SU-DHL-6 (cell line): ENCODE measurements around the gene PTPN1.

Experiments used
- H2AFZ ChIP-seq: fragments of 200-600 bp; sonication (generic); 2 replicates; pipeline ENCODE4 v1.6.1; 2014; ENCODE audit warnings: low read depth, mild to moderate bottlenecking, moderate library complexity, mixed read lengths, antibody characterized with exemption, low read length; ENCODE audit not compliant: severe bottlenecking
- H3F3A ChIP-seq: fragments of 200-600 bp; shearing (Covaris generic); 2 replicates; pipeline ENCODE4 v1.6.0; 2016; ENCODE audit warnings: antibody characterized with exemption, mild to moderate bottlenecking; ENCODE audit not compliant: insufficient read depth
- H3K27ac ChIP-seq: fragments of 200-600 bp; sonication (generic); 2 replicates; pipeline ENCODE4 v1.5.1; 2016; ENCODE audit warnings: low read depth, mild to moderate bottlenecking, low read length, moderate library complexity, mixed read lengths
- H3K27me3 ChIP-seq: fragments of 200-600 bp; sonication (generic), shearing (Covaris generic); 2 replicates; pipeline ENCODE4 v1.6.0; 2014; ENCODE audit warnings: mild to moderate bottlenecking, low read length
- H3K36me3 ChIP-seq: fragments of 200-600 bp; sonication (generic); 2 replicates; pipeline ENCODE4 v1.6.1; 2014; ENCODE audit warnings: mild to moderate bottlenecking, low read length, mixed read lengths
- H3K4me2 ChIP-seq: fragments of 300-600, 200-600 bp; shearing (Covaris generic), sonication (generic); 2 replicates; pipeline ENCODE4 v1.6.0; 2014; ENCODE audit warnings: low read length, low read depth, mild to moderate bottlenecking; ENCODE audit not compliant: poor library complexity, severe bottlenecking
- H3K4me3 ChIP-seq: fragments of 200-600 bp; sonication (generic); 2 replicates; pipeline ENCODE4 v1.5.1; 2014; ENCODE audit warnings: antibody characterized with exemption, low read length, mild to moderate bottlenecking, mixed read lengths; ENCODE audit not compliant: insufficient read depth, poor library complexity, severe bottlenecking
- H3K79me2 ChIP-seq: fragments of 200-600 bp; sonication (generic); 2 replicates; pipeline ENCODE4 v1.6.1; 2014; ENCODE audit warnings: mild to moderate bottlenecking, low read length, moderate library complexity; ENCODE audit not compliant: insufficient read depth
- H3K9ac ChIP-seq: fragments of 200-600 bp; sonication (generic); 2 replicates; pipeline ENCODE4 v1.7.0; 2014; ENCODE audit warnings: mild to moderate bottlenecking, low read length
- H3K9me2 ChIP-seq: fragments of 200-600 bp; sonication (generic); replicated peaks from 2 replicates; pipeline ENCODE4 v1.6.1; 2014; ENCODE audit warnings: low read length; ENCODE audit not compliant: insufficient read depth
- H3K9me3 ChIP-seq: fragments of 200-600 bp; sonication (generic); 2 replicates; pipeline ENCODE4 v1.6.1; 2014; ENCODE audit warnings: low read length, mixed read lengths; ENCODE audit not compliant: insufficient read depth
- H4K20me1 ChIP-seq: fragments of 200-600 bp; sonication (generic); 2 replicates; pipeline ENCODE4 v1.6.1; 2014; ENCODE audit warnings: low read depth, mild to moderate bottlenecking, antibody characterized with exemption, low read length, moderate library complexity, mixed read lengths
- CTCF ChIP-seq: fragments of 200-600 bp; sonication (generic); IDR thresholded peaks from one replicate; pipeline ENCODE4 v1.5.1; 2017; ENCODE audit warnings: antibody characterized with exemption, mild to moderate bottlenecking, low read length, moderate library complexity; ENCODE audit not compliant: insufficient read depth, poor library complexity, severe bottlenecking
- EZH2phosphoT487 ChIP-seq: fragments of 200-600 bp; sonication (generic), shearing (Covaris generic); conservative IDR thresholded peaks from 2 replicates; pipeline ENCODE4 v1.6.1; 2018; ENCODE audit warnings: mild to moderate bottlenecking, antibody characterized with exemption, low read length, moderate library complexity, mixed read lengths

The PTPN1 gene

GRCh38 chr20:50608750-50609104 is 98.5 kb downstream of the PTPN1 start:
- Histone ChIP-seq H3K9me2 (no peaks in the 10 kb centered on the region), H2AFZ (no peak overlapping the region), H3K27me3 (no peaks in the 10 kb centered on the region), H3F3A (no peaks in the 10 kb centered on the region), H3K9ac (no peak overlapping the region), H3K9me3 (no peaks in the 10 kb centered on the region), H3K27ac (no peak overlapping the region), H4K20me1 (no peaks in the 10 kb centered on the region), H3K4me2 (no peak overlapping the region), H3K4me3 (no peak overlapping the region), H3K79me2 (no peaks in the 10 kb centered on the region), H3K36me3 (no peaks in the 10 kb centered on the region)
- TF ChIP-seq CTCF (no peak), EZH2phosphoT487 (no peak)

DNA sequence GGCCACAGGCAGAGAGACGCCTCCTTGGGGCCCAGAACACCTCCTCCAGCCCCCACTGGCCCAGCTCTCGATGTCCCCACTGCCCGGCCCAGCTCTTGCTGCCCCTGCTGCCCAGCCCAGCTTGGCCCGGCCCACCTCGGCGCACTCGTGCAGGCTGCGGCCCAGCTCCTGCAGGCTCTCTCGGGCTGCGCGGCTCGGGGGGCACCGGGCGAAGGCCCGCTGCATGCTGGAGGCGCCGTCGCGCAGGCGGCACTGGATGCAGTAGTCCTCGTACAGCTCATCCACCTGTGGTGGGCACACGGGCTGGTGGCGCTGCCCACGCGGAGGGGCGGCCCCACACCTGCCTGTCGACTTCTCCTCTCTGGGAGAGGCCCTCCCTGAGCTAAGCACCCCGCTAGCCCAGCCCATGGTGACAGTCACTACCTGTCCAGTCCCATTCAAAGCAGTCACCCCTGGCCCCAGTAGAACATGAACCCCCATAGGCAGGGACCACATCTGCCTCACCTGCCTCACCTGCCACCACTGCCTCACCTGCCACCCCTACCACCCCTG is 99.3 kb downstream of the PTPN1 start:
- H3K9me3 ChIP-seq, result no peaks in the 10 kb centered on the region
- no peaks in the 10 kb centered on the region for H3K79me2 ChIP-seq
- no peak for TF ChIP-seq EZH2phosphoT487
- no peak for TF ChIP-seq CTCF
- no peaks in the 10 kb centered on the region for H3K9me2 ChIP-seq
- no peaks in the 10 kb centered on the region for H3K27me3 ChIP-seq
- no peaks in the 10 kb centered on the region for H3F3A ChIP-seq
- no peak overlapping the region for H3K27ac ChIP-seq
- H2AFZ ChIP-seq, result no peak overlapping the region
- H3K36me3 ChIP-seq, result no peaks in the 10 kb centered on the region
- H4K20me1 ChIP-seq, result no peaks in the 10 kb centered on the region
- H3K9ac ChIP-seq, result no peak overlapping the region
- H3K4me3 ChIP-seq, result no peak overlapping the region
- no peak overlapping the region for H3K4me2 ChIP-seq

DNA sequence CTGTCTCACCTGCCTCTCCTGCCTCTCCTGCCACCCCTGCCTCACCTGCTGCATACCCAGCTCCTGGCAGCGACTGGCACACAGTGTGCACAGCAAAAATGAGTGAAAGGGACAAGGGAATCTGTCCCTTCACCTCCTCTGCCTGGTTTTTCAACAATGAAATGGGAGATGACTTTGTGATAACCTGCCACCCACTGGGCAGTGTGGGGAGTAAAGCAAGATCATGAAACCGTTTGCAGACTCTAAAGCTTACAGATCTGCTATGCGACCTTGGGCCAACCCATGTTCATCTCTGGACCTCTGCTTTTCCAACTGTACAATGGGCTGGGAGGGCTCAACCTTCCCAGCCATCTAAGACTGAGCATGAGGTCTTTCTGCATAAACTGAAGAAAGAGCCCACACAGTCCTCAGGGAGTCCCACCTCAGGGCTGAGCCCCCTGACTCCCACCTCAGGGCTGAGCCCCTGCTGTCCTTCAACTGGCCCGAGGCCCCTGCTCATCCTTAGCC is 100.1 kb downstream of the PTPN1 start:
- H2AFZ ChIP-seq, result no peak overlapping the region
- H3K36me3 ChIP-seq, result no peaks in the 10 kb centered on the region
- no peak for TF ChIP-seq CTCF
- TF ChIP-seq EZH2phosphoT487, result no peak
- no peak overlapping the region for H3K4me3 ChIP-seq
- no peaks in the 10 kb centered on the region for H3F3A ChIP-seq
- H3K27me3 ChIP-seq, result no peaks in the 10 kb centered on the region
- H3K9me3 ChIP-seq, result no peaks in the 10 kb centered on the region
- no peaks in the 10 kb centered on the region for H3K79me2 ChIP-seq
- no peak overlapping the region for H3K9ac ChIP-seq
- H3K27ac ChIP-seq, result no peak overlapping the region
- no peaks in the 10 kb centered on the region for H3K9me2 ChIP-seq
- H4K20me1 ChIP-seq, result no peaks in the 10 kb centered on the region
- no peak overlapping the region for H3K4me2 ChIP-seq
